Chondrocyte (in vitro differentiated cells): ENCODE data around the gene ABLIM1. TPM values are rescaled to one million over a fixed set of nuclear protein-coding genes. Genes with fewer than 3 reads are reported as not detected.

Experiments
- DNase-seq: peaks from one replicate; pipeline ENCODE4 v3.0.0; 2021; ENCODE audit warnings: mixed read lengths, low spot score
- H3K27ac Mint-ChIP-seq: one replicate; pipeline ENCODE4 v1.8.0; 2021; ENCODE audit warnings: mild to moderate bottlenecking, moderate library complexity, mixed read lengths; ENCODE audit not compliant: unreplicated experiment
- H3K27me3 Mint-ChIP-seq: 2 replicates; pipeline ENCODE4 v1.8.0; 2021; ENCODE audit warnings: low read depth, mixed read lengths
- H3K36me3 Mint-ChIP-seq: 2 replicates; pipeline ENCODE4 v1.8.0; 2021; ENCODE audit warnings: low read depth, mixed read lengths
- H3K4me1 Mint-ChIP-seq: 2 replicates; pipeline ENCODE4 v1.8.0; 2021; ENCODE audit warnings: low read depth, mild to moderate bottlenecking, mixed read lengths
- H3K4me3 Mint-ChIP-seq: one replicate; pipeline ENCODE4 v1.8.0; 2021; ENCODE audit warnings: mild to moderate bottlenecking, moderate library complexity, mixed read lengths; ENCODE audit not compliant: unreplicated experiment
- H3K9me3 Mint-ChIP-seq: 2 replicates; pipeline ENCODE4 v1.8.0; 2021; ENCODE audit warnings: low read depth, mixed read lengths
- total RNA-seq: library from RNA; stranded (reverse); gene quantifications from 3 replicates; pipeline ENCODE4 v1.2.1, GENCODE V29; 2021
- TF ChIP-seq, protein P1 (sequence below): fragments of 200-600 bp; sonication (generic); IDR thresholded peaks from 2 replicates; pipeline ENCODE4 v1.5.0; 2021; ENCODE audit warnings: antibody characterized with exemption, mild to moderate bottlenecking, moderate library complexity

ABLIM1 gene
- total RNA-seq, 1 donor from 2014 or later, result 15.7 TPM

DNA sequence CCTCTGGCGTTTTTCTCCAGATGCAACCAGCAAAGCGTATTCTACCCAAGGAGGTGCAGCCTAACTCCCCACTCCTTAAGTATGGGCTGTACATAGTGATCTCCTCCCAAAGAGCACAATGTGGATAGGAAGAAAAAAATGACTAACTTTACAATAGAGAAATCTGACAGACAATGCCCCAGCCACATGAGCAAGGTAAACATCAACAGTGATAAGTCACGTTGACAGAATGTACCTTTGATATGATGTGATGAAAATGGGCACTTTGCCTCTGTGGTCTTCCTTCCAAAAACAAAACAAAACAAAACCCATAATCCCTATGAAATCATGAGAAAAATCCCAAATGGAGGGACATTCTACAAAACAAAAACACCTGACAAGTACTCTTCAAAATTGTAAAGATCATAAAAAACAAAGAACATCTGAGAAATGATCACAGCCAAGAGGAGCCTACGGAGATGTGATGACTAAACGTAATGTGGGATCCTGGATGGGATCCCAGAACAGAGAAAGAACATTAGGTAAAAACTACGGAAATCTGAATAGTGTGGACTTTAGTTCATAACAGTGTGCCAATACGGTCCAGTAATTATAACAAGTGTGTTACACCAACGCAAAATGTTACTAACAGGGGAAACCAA, 50.6 kb downstream of the ABLIM1 start:
- DNase-seq, result no peak
- Mint-ChIP-seq H3K27ac (no peak overlapping the region), H3K4me1 (peaks cover 24% of the 10 kb centered on the region), H3K36me3 (no peaks in the 10 kb centered on the region), H3K9me3 (no peaks in the 10 kb centered on the region), H3K4me3 (no peak overlapping the region), H3K27me3 (no peaks in the 10 kb centered on the region)
- TF ChIP-seq, protein P1, sequence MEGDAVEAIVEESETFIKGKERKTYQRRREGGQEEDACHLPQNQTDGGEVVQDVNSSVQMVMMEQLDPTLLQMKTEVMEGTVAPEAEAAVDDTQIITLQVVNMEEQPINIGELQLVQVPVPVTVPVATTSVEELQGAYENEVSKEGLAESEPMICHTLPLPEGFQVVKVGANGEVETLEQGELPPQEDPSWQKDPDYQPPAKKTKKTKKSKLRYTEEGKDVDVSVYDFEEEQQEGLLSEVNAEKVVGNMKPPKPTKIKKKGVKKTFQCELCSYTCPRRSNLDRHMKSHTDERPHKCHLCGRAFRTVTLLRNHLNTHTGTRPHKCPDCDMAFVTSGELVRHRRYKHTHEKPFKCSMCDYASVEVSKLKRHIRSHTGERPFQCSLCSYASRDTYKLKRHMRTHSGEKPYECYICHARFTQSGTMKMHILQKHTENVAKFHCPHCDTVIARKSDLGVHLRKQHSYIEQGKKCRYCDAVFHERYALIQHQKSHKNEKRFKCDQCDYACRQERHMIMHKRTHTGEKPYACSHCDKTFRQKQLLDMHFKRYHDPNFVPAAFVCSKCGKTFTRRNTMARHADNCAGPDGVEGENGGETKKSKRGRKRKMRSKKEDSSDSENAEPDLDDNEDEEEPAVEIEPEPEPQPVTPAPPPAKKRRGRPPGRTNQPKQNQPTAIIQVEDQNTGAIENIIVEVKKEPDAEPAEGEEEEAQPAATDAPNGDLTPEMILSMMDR, result no peak

DNA sequence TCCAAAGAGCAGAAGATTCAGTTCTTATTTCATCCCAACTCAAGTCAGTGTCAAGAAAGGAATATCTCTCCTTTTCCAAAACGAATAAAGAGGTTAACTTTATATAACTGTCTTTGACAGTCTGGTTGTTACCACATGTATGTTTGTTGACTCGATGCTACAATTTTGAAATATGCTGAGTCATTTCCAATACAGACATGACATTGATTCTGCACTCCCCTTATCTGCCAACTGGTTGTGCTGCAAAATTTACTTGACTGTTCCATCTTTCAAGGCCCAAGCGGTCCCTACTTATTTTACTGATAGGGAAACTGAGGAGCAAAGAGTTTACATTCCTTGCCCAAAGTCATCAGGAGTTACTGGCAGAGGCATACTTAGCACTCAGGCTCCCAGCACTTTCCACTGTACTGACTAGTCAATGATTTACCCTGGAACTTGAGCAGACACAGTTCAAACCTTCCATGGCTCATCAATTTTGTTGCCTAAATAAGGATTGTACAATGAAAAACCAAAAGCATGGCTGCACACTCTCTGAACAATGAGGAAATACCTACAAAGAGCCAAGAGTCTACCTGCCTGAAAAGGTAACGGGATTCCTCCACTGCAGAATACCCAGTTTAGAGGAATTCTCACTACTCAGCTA, 52.8 kb downstream of the ABLIM1 start:
- H3K27me3 Mint-ChIP-seq, result no peaks in the 10 kb centered on the region
- peaks cover 2% of the 10 kb centered on the region for H3K36me3 Mint-ChIP-seq
- no peak for DNase-seq
- peaks cover 24% of the 10 kb centered on the region for H3K4me1 Mint-ChIP-seq
- no peak overlapping the region for H3K27ac Mint-ChIP-seq
- no peaks in the 10 kb centered on the region for H3K9me3 Mint-ChIP-seq
- TF ChIP-seq, protein P1, result no peak
- H3K4me3 Mint-ChIP-seq, result no peak overlapping the region

DNA sequence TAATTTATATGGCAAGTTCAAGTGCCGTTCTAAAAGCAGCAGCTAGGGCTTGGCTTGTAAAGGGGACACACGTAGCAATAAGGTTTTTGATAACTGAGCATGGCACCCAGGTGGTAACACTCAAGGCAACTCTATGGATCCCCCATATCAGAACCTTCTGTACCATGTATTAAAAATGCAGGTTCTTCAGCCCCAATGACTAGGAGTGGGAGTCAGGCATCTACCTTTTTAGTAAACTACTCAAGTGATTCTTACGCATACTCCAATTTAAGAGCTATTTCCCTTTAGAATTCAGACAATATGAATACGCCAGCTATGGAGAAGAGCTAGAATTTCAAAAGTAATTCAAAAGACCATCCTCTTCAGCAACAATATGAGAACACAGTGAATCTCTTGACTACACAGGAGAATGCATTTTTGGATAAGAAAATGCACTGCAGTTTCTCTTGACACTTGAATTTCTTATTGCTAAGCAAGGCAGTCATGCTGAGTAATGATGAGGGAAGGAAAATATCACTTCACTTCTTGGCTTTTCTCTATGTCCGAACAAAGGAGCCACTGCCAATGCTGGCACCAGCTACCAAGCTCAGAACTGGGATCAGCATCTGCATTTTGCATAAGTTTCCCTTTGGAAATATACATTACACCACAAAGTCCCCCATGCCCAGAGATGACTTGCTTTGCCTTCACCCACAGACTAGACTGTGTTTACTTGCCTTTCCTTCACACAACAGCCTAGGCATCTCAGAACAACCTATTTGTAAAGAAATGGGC, 53.5 kb downstream of the ABLIM1 start:
- Mint-ChIP-seq H3K36me3 (peaks cover 2% of the 10 kb centered on the region), H3K4me3 (no peak overlapping the region), H3K9me3 (no peaks in the 10 kb centered on the region), H3K27me3 (no peaks in the 10 kb centered on the region), H3K4me1 (peaks cover 24% of the 10 kb centered on the region), H3K27ac (no peak overlapping the region)
- TF ChIP-seq, protein P1, result no peak
- DNase-seq, result no peak

DNA sequence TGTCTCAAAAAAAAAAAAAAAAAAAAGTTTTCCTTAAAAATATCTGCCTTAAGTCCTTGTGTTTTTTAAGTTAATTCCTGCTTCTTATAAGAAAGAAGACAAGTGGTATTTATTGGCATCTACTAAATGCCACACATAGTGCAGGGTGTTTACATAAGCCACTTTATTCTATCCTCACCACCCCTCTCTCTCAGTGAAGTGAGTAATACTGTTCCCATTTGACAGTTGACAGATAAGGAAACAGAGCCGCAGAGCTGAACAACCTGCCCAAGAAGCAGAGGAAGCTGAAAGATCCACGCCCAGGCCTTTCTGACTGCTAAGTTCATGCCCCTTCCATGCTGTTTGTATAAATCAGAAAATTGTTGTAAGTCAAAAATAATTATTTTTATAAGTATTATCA, 54.1 kb downstream of the ABLIM1 start:
- H3K27me3 Mint-ChIP-seq, result no peaks in the 10 kb centered on the region
- H3K4me1 Mint-ChIP-seq, result peaks cover 24% of the 10 kb centered on the region
- H3K27ac Mint-ChIP-seq, result no peak overlapping the region
- H3K36me3 Mint-ChIP-seq, result peaks cover 2% of the 10 kb centered on the region
- no peaks in the 10 kb centered on the region for H3K9me3 Mint-ChIP-seq
- TF ChIP-seq, protein P1, result no peak
- no peak overlapping the region for H3K4me3 Mint-ChIP-seq
- DNase-seq, result no peak

DNA sequence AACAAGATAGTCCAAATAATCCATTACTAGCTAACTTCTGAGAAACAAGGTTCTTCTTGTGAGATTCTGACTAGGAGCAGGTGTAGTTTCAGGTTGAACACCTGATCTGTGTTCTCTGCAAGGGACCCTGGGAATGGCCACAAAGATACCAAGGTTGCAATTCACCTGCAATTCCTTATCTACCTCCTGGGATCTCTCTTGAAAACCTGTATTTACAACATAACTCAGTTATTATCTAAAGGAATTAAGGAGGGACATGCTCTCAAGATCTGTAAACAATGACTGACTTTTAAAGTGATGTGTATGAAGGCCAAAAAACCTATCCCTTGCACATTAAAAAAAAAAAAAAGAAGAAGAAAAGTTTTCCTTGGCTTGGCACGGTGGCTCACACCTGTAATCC, 54.8 kb downstream of the ABLIM1 start:
- Mint-ChIP-seq H3K9me3 (no peaks in the 10 kb centered on the region), H3K4me3 (no peak overlapping the region)
- DNase-seq, result no peak

More for the DNA sequence above, 54.8 kb downstream of the ABLIM1 start:
- no peaks in the 10 kb centered on the region for H3K27me3 Mint-ChIP-seq
- H3K4me1 Mint-ChIP-seq, result peaks cover 24% of the 10 kb centered on the region
- no peak overlapping the region for H3K27ac Mint-ChIP-seq
- TF ChIP-seq, protein P1, result no peak
- H3K36me3 Mint-ChIP-seq, result peaks cover 2% of the 10 kb centered on the region
